Gastroesophageal sphincter (tissue), 3 donors: ENCODE results near the gene COL11A1.

ENCODE experiments used
- CTCF ChIP-seq, 4 experiments: fragments of 200-600 bp in 2 of 4; fragments of 450-650 bp in 2 of 4; sonication (generic) in 1 of 4; IDR thresholded peaks; one replicate each; pipeline ENCODE4 v1.5.1; 2017 to 2019; ENCODE audit warnings: antibody characterized with exemption in 4 of 4, mild to moderate bottlenecking in 2 of 4, moderate library complexity in 2 of 4
- POLR2A ChIP-seq, 2 donors: fragments of 450-650 bp; IDR thresholded peaks; one replicate each; pipeline ENCODE4 v1.6.1; 2017; ENCODE audit warnings: antibody characterized with exemption in 2 of 2, mild to moderate bottlenecking in 2 of 2, moderate library complexity in 1 of 2
- POLR2AphosphoS5 ChIP-seq: sonication (generic); formaldehyde crosslinking; IDR thresholded peaks from one replicate; pipeline ENCODE4 v1.6.1; 2017; ENCODE audit warnings: antibody characterized with exemption

- no peak for TF ChIP-seq CTCF (IDR thresholded peaks at IDR 0.05)
- TF ChIP-seq POLR2A (IDR thresholded peaks at IDR 0.05): no peak
- no peak for TF ChIP-seq POLR2AphosphoS5
Measured at GRCh38 chr1:103129796-103130195, 21.5 kb upstream of the COL11A1 start.
